Measurements from ENCODE around the gene HLA-F.

HLA-F gene

DNA sequence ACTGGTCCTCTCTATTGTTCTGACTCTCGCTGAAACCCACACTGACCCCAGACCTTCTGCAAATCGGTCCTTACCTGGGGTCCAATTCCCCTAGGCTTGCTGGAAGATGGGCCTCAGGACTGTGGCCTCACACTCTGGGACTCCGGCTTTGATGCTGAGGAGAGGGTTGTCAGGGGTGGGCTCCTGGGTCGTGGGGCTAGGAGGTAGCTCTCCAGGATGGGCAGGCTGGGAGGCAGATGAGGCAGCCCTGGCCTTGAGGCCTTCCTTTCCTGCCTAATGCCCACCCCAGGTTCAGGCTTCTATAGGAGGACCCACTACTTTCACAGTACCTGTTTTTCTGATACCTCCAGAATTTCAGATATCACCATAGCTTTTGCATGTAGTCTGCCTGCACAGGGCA, 21.4 kb downstream of the HLA-F start:
- DNase-seq = no peak

GRCh38 chr6:29745386-29745785, 22.2 kb downstream of the HLA-F start:
- no peak for DNase-seq

DNA sequence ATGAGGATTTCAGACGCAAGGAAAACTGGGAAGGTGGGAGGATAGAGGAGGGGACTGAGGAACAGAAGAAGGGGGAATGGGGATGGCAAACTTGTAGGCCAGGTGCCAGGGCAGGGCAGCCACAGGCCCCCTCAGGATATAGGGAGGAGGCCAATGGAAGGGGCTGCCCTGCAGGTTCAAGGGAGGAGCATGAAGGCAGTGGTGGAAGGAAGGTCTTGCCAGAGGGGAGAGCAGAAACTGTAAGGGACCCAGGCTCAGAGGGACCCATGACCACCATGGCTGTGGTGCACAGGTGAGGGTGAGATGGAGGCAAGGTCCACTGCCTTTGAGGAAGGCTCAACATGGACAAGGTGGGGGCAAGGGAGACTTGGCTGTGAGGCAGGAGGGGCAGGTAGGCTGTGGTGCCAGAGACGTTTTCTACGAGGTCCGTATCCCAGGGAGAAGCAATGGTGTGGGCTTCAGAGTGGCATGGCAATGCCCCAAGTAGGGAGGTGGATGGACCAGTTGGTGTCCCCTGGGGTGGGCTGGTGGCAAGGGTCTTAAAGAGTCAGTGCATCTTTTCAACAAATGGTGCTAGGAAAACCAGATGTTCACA, 22.7 kb downstream of the HLA-F start:
- DNase-seq = no peak

- DNase-seq = no peak
These were observed 23.8 kb downstream of the HLA-F start for GRCh38 chr6:29746846-29747687.

GRCh38 chr6:29747688-29748250, 24.5 kb downstream of the HLA-F start:
- no peak for DNase-seq

DNA sequence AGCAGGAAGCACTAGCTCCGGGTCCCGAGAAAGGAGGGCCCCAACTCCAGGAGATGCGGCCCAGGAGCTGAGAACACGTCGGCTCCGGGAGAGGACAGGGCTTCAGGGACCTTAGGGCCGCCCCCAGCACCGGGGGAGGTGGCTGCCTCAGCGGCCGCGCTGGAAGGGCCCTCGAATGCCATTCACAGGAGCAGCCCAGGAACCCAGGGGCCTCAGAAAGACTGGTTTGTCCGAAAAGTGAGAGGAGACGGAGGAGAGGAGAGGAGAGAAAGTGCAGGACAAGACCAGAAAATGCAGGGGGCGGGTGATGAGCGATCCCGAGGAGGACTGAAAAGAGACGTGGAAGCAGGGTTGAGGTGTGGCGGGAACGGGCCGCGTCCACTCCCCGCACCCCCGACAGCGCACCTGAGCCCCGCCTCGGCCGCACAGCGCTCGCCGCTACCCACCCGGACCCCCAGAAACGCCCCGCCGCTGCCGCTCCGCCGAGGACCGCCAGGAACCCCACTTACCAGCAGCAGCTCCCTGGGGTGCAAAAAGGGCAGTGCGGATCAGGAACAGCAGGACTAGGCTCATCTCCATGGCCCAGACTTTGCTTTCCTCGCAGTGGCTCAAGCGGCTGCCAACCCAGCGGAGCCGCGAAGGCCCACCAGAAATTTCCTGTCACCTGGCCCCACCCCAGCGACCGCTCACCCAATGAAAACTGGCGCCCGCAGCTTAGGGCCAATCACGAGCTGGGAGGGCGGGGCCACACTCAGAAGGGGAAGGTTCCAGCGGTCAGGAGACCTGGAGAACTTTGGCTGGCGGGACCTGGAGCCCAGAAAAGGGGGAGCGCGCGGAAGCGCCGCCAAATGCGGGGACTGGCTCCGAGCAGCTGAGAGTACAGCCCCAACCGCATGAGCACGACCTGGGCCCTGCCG, 25.4 kb downstream of the HLA-F start:
- peak; percentile 41 for DNase-seq

DNA sequence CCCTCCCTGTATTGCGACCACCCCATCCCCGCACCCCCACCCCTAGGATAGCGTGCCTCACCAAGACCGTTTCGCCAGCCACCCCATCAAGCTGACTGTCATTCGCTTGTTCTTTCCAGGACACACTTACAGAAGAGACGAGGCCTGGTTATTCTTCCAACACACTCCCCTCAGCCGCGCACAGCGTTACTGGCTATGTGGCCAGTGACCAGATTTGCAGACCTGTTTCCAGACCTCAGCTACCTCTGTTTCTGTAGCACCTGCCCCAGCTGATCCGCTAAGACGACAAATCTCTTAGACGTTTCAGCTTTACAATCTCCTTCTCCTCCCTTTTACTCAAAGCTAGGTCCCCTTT, 26.1 kb downstream of the HLA-F start:
- DNase-seq = no peak

- no peak for DNase-seq
These were observed 26.4 kb downstream of the HLA-F start for GRCh38 chr6:29749668-29750067.

- DNase-seq = no peak
These were observed 27.5 kb downstream of the HLA-F start for GRCh38 chr6:29750709-29751108.

DNA sequence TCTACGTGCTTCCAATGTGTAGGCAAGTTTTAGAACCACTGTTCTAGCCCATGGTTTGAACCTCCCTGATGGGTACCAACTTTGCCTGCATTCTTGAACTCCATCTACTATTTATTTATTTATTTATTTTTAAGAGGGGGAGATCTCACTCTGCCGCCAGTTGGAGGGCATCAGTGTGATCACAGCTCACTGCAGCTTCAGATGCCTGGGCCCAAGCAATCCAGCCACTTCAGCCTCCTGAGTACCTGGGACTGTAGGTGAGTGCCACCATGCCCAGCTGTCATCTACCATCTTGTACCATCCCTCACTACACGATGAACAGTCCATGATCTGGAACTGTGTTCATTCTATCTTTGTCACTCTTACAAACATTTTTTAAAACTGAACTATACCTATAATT, 28.2 kb downstream of the HLA-F start:
- DNase-seq = no peak

- DNase-seq = peak; percentile 22
These were observed 29.4 kb downstream of the HLA-F start for GRCh38 chr6:29752451-29753308.

- no peak for DNase-seq
These were observed 30.0 kb downstream of the HLA-F start for GRCh38 chr6:29753309-29753644.

- DNase-seq = no peak
These were observed 32.1 kb downstream of the HLA-F start for GRCh38 chr6:29755295-29755871.

GRCh38 chr6:29757282-29757681, 34.0 kb downstream of the HLA-F start:
- DNase-seq = no peak

DNA sequence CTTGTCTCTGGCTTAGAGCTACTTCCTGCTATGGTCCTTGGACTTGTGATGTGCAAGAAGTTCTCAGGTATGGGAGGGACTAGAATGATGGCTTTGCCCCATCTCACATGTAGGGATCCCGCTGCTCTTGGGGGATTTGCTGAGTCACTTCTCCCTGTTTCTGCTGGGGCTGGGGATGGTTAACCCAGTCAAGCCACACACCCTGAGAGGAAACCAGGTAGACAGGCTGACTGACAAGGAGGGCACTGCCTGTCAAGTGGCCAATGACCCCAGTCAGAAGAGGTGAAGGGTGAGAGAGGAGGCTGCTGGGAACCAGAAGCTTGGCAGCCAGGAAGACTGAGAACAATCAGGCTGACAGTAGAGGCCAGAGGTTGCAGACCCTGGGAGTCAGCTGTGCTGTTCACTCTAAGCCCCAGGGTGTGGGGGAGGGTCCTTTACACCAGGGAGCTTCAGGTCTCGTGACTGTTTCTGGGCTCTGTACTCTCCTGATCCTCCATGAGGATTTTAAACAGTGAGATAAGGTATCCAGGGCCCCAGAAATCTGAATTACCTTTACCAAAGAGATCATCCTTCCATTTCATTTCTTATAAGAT, 34.6 kb downstream of the HLA-F start:
- DNase-seq = no peak

GRCh38 chr6:29758761-29759160, 35.5 kb downstream of the HLA-F start:
- no peak for DNase-seq

DNA sequence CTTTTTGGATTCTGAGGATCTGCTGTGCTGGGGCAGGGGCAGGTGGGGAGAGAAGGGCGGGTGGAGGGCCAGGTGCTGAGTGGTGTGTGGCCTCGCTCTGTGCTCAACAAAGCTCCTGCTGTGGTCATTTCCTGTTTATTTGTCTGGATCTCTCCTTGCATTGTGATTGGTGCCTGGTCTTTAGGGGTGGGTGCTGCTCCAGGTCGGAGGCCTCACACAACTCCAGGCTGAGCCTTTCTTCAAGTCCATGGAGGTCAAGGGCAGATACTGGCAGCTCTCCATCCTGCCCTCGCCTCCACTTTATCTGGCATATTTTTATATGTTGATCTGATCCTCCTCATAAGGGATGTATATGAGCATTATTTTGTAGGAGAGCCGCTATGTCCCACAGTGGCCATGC, 36.2 kb downstream of the HLA-F start:
- DNase-seq = no peak

GRCh38 chr6:29760328-29760727, 37.1 kb downstream of the HLA-F start:
- no peak for DNase-seq

DNA sequence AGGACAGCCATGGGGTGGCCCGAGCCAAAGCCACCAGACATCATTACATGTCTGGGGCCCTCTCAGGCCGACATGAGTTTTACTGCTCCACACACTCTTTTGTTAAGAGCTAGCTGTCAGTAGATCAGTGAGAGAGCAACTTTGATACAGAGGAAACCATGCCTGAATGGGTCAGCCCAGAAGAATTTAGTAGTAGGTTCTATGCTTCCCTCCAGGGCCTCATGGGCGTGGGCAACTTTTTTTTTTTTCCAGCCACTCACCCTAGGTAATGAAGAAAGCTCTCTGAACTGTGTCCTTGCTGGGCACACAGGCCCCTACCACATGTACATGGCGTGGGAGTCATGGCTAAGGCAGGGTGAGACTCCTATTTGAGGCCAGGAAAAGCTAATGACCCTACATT, 38.8 kb downstream of the HLA-F start:
- DNase-seq = no peak

DNA sequence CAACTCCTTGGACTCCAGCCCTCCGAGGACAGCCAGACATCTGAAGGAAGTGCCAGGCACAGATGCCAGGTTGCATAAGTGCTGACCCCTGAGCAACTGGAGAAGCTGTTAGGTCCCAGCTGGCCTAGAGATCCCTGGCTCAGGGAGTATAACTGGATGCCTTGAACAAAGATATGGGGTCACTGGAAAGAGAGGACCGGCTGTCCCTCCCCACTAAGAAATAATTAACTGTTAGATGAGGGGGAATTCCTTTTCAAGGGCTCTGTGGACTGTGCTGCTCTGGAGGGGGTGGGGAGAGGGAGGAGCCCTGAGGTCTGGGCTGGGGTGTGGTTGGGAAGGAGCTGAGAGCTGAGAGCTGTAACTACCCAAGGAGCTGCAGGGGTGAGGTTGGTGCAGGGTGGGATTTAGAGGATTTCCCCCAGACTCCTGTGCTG, 39.6 kb downstream of the HLA-F start:
- no peak for DNase-seq

- no peak for DNase-seq
These were observed 40.5 kb downstream of the HLA-F start for GRCh38 chr6:29763491-29764289.
